OCI-LY1 (cell line): ENCODE results near the gene MYO18A.
A peak's percentile ranks its signal among the peaks of the same experiment; 100 is the strongest.

Source experiments
- H2AFZ ChIP-seq: fragments of 200-600 bp; sonication (generic), shearing (Covaris generic); 2 replicates; pipeline ENCODE4 v1.6.0; 2014; ENCODE audit warnings: antibody characterized with exemption, mild to moderate bottlenecking, low read length
- H3F3A ChIP-seq: fragments of 200-600 bp; sonication (generic), shearing (Covaris generic); 2 replicates; pipeline ENCODE4 v1.6.0; 2014; ENCODE audit warnings: mild to moderate bottlenecking, antibody characterized with exemption, low read length, moderate library complexity; ENCODE audit not compliant: insufficient read depth
- H3K27ac ChIP-seq: fragments of 200-600 bp; sonication (generic); 2 replicates; pipeline ENCODE4 v1.5.1; 2014; ENCODE audit warnings: low read length, mixed run types, mild to moderate bottlenecking, low read depth; ENCODE audit not compliant: poor library complexity, severe bottlenecking
- H3K27me3 ChIP-seq: fragments of 200-600 bp; sonication (generic); 2 replicates; pipeline ENCODE4 v1.6.0; 2014; ENCODE audit warnings: antibody characterized with exemption, mild to moderate bottlenecking, low read length, moderate library complexity; ENCODE audit not compliant: insufficient read depth
- H3K36me3 ChIP-seq: fragments of 200-600 bp; sonication (generic); 2 replicates; pipeline ENCODE4 v1.6.1; 2014; ENCODE audit warnings: mild to moderate bottlenecking, antibody characterized with exemption, low read length, moderate library complexity, mixed read lengths; ENCODE audit not compliant: insufficient read depth
- H3K4me1 ChIP-seq: fragments of 200-600 bp; sonication (generic); 2 replicates; pipeline ENCODE4 v1.5.1; 2014; ENCODE audit warnings: mild to moderate bottlenecking, low read length, moderate library complexity; ENCODE audit not compliant: insufficient read depth, severe bottlenecking
- H3K4me2 ChIP-seq: fragments of 200-600 bp; sonication (generic), shearing (Covaris generic); 2 replicates; pipeline ENCODE4 v1.6.1; 2014; ENCODE audit warnings: low read length
- H3K4me3 ChIP-seq: fragments of 200-600 bp; sonication (generic); 2 replicates; pipeline ENCODE4 v1.5.1; 2014; ENCODE audit warnings: low read length, low read depth, mild to moderate bottlenecking, mixed read lengths; ENCODE audit not compliant: poor library complexity, severe bottlenecking
- H3K79me2 ChIP-seq: fragments of 200-600 bp; shearing (Covaris generic); 2 replicates; pipeline ENCODE4 v1.6.1; 2016; ENCODE audit warnings: mixed run types, low read length, mixed read lengths; ENCODE audit not compliant: insufficient read depth
- H3K9ac ChIP-seq: fragments of 200-600 bp; sonication (generic), shearing (Covaris generic); 2 replicates; pipeline ENCODE4 v1.6.1; 2014; ENCODE audit warnings: mild to moderate bottlenecking, low read length, mixed read lengths
- H3K9me2 ChIP-seq: fragments of 200-600 bp; sonication (generic), shearing (Covaris generic); 2 replicates; pipeline ENCODE4 v1.6.1; 2014; ENCODE audit warnings: low read depth, mild to moderate bottlenecking, low read length, mixed read lengths
- H3K9me3 ChIP-seq: fragments of 200-600 bp; shearing (Covaris generic); 2 replicates; pipeline ENCODE4 v1.6.1; 2014; ENCODE audit warnings: low read length, mixed read lengths
- H4K20me1 ChIP-seq: fragments of 200-600 bp; sonication (generic), shearing (Covaris generic); 2 replicates; pipeline ENCODE4 v1.6.0; 2016; ENCODE audit warnings: mild to moderate bottlenecking, low read length; ENCODE audit not compliant: insufficient read depth
- CTCF ChIP-seq: fragments of 200-600 bp; sonication (generic), shearing (Covaris generic); IDR thresholded peaks from 2 replicates; pipeline ENCODE4 v1.5.1; 2017; ENCODE audit warnings: mild to moderate bottlenecking, antibody characterized with exemption, low read length, moderate library complexity, mixed read lengths
- EZH2 ChIP-seq: fragments of 200-600 bp; sonication (generic), shearing (Covaris generic); IDR thresholded peaks from 2 replicates; pipeline ENCODE4 v1.8.0; 2017; ENCODE audit warnings: borderline replicate concordance, mixed run types, mild to moderate bottlenecking, antibody characterized with exemption, low read length, moderate library complexity, mixed read lengths

Gene MYO18A

GRCh38 chr17:29124925-29125273, 55.3 kb downstream of the MYO18A start:
- Histone ChIP-seq H4K20me1 (no peaks in the 10 kb centered on the region), H3K4me1 (no peaks in the 10 kb centered on the region), H3K27me3 (no peaks in the 10 kb centered on the region), H3K79me2 (no peaks in the 10 kb centered on the region), H3F3A (no peaks in the 10 kb centered on the region), H3K9me2 (no peaks in the 10 kb centered on the region), H3K4me3 (no peak overlapping the region), H3K36me3 (peaks cover 7% of the 10 kb centered on the region; the same call in 1 of the 2 replicates), H3K4me2 (no peak overlapping the region), H2AFZ (no peak overlapping the region), H3K9me3 (no peaks in the 10 kb centered on the region), H3K27ac (no peak overlapping the region), H3K9ac (no peak overlapping the region)
- TF ChIP-seq EZH2, result no peak
- TF ChIP-seq CTCF, result no peak

DNA sequence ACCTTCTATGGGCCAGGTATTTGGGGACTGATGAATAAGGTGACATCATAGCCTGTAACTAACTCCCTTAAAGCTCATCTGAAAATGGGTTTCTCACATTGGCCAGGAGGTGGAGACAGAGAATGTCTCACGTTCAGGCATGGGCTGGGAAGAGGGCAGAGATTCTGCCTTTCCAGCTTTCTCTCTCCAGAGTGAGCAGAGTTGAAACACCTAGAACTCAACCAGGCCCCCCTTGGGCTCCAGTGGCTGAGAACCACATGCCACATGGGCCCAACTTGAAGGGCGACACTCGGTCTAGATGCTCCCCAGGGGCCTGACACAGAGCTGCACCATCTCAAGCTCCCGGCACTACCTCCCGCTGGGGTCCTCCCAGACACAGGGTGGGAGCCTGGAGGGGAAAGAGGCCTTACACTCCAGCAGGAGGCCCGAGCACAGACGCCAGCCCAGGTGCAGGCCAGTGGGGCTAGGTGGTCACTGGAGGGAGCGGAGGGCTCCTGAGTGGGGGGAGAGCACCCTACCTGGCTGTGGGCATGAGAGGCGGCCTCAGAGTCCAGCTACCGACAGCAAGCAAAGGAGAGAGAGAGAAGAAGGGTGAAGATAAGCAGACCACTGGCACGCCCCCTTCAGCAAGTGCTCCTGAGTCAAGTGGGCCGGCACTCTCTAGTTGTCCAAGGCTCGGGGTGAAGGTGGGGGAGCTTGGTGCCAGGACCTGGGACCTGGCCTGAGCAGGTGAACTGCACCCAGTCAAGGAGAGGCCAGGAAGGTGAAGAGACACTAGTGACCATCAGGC, 55.9 kb downstream of the MYO18A start:
- Histone ChIP-seq H3K4me3 (no peak overlapping the region), H3K9ac (no peak overlapping the region), H3K4me1 (no peaks in the 10 kb centered on the region), H3K36me3 (peaks cover 9% of the 10 kb centered on the region; the same call in 1 of the 2 replicates), H3K27ac (no peak overlapping the region), H3K4me2 (no peak overlapping the region), H3K79me2 (no peaks in the 10 kb centered on the region), H2AFZ (no peak overlapping the region), H4K20me1 (no peaks in the 10 kb centered on the region), H3K9me2 (no peaks in the 10 kb centered on the region), H3K27me3 (no peaks in the 10 kb centered on the region), H3F3A (no peaks in the 10 kb centered on the region), H3K9me3 (no peaks in the 10 kb centered on the region)
- TF ChIP-seq CTCF (peak; percentile 81), EZH2 (no peak)

- Histone ChIP-seq H3K9me3 (no peaks in the 10 kb centered on the region), H3K4me3 (no peak overlapping the region), H3K9ac (no peak overlapping the region), H3K9me2 (no peaks in the 10 kb centered on the region), H4K20me1 (no peaks in the 10 kb centered on the region), H3K36me3 (peaks cover 17% of the 10 kb centered on the region; the same call in 1 of the 2 replicates), H3K27me3 (no peaks in the 10 kb centered on the region), H3K79me2 (no peaks in the 10 kb centered on the region), H2AFZ (no peak overlapping the region), H3F3A (no peaks in the 10 kb centered on the region), H3K27ac (no peak overlapping the region), H3K4me2 (no peak overlapping the region), H3K4me1 (no peaks in the 10 kb centered on the region)
- TF ChIP-seq CTCF (no peak), EZH2 (no peak)
Measured at GRCh38 chr17:29123111-29123510, 57.1 kb downstream of the MYO18A start.
